OCI-LY3 (cell line): Measurements from ENCODE around the gene MYOG.

ENCODE experiments used
- CTCF ChIP-seq: fragments of 200-600, 300-600 bp; sonication (generic); IDR thresholded peaks from 2 replicates; pipeline ENCODE4 v1.5.1; 2014; ENCODE audit warnings: antibody characterized with exemption, low read length, low read depth
- EZH2phosphoT487 ChIP-seq: fragments of 200-600 bp; shearing (Covaris generic); IDR thresholded peaks from 2 replicates; pipeline ENCODE4 v1.6.1; 2018; ENCODE audit warnings: antibody characterized with exemption, mixed run types, low read depth

- no peak for TF ChIP-seq CTCF
- no peak for TF ChIP-seq EZH2phosphoT487
These were observed 38.2 kb upstream of the MYOG start for GRCh38 chr1:203124011-203124410.
